ENCODE measurements around the gene CAPN9.
"Not testable (repeated sequence)": the region's sequence is repeated elsewhere in the genome, so short reads cannot be mapped to it uniquely, and the experiment has no call there.

Gene CAPN9

GRCh38 chr1:230711245-230711644 lies 35.9 kb upstream of the CAPN9 start:
- no peak for DNase-seq

DNA sequence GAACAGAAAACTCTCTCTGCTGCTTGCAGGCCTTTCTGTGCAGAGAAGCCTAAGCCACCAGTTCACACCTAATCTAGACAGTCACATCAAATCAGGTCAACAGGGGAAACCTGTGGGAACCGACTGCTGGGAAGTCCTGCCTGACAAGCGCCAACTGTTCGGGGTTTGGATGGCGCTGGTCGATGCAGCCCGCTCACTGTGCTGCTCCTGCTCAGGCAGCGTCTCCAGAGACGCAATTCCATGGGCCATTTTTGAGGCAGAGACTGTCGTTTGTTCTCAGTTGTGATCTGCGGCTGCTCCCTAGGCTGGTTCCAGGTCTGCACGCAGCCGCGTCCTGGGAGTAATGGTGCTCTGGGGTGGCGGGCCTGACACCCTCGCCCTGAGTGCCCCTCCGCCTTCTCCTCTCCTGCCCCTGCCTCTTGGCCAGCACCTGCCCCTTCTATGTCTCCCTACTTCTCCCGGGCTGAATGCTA lies 34.7 kb upstream of the CAPN9 start:
- DNase-seq: no peak

DNA sequence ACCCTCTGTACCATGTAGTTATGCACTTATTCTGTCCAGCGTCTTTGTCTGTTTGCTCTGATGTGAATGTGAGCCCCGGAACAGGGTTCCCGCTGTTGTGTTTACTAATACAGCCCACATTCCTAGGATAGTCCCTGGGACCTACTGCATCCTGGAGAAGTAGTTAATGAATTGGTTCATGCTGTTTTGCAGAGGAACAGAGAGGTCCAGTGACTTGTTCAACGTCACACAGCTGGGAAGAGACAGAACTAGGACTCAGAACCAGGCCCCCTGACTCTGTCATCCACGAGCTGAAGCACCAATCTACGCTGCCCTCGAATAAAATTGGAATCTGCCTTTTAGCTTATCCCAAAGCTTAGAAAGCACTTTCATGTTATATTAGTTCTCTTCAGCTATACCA lies 34.0 kb upstream of the CAPN9 start:
- no peak for DNase-seq

DNA sequence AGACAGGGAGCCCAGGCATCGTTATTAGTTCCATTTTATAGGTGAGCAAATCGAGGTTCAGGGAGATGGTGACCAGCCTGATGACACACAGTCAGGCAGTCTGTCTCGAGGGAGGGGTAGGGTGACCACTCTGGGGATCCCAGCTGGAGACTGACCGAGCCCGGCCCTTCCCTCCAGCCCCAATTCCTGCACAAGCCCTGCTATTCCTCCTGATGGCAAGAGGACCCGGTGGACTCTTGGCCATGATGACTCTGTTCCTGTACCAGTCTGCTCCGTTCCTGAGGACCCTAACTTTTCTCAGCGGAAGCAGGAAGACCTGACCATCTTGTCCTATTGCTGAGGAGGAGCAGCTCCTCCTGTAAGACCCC lies 33.7 kb upstream of the CAPN9 start:
- DNase-seq: no peak

DNA sequence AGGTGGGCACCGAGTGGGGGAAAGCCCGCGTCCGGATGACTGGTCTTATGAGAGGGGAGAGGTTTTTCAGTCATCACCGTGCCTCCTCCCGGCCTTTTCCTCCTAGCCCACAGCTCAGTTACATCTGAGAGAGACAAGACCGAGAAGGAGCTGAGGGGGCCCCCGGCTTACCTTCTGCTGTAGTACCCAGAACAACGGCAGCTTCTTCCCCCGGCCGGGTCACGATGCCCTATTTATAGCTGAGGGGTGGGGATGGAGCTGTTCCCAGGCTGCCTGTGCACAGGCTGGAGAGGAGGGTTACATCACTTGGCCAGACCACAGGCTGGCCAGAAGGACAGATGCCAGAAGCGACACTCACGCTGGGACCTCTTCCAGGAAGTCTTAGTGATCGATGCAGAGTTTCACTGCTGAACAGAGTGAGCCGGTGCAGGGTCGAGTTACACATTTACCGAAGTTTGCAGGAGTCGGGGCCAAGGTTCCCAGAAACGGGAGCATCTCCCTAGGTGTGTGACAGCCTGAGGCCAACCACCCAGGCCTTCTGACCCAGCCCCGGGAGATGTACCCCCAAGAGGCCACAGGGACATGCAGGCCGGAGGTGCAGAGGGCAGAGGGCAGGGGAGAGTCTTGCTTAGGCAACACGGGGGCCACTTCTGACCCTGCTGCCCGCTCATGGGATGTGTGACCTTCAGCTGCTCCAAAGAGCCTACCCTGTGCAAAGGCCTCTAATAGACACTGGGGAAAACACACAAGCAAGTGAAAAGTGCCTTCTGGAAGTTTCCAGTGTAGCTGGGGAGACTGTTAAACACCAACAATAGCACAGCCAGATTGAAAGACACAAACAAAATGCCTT lies 33.0 kb upstream of the CAPN9 start, which contains the start of gene AGT:
TSS of gene AGT (minus strand) at position 208 of the 850 bp plus-strand sequence. CDS start 3,299 bp downstream, outside the sequence.
- DNase-seq: peak in 1 of 3 donors; percentile 8

DNA sequence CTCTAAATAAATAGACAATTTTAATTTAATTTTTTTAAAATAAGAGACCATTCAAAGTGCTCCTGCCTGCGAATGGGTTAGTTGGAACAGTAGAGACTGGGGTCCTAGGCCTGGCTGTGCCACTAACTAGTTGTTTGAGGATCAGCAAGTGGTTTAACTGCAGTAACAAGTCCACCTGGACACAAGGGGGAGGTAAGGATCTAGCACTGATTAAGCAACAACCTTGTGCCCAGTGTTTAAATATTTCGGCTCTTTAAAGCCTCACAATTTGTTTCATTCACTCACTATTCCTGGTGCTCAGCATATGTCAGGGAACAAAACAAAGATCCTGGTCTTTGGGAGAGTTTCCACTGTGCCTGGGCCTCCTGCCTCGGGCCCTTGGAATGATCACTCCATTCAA lies 31.7 kb upstream of the CAPN9 start:
- no peak for DNase-seq

- not testable (repeated sequence) for DNase-seq
Observed at GRCh38 chr1:230716453-230716852, 30.7 kb upstream of the CAPN9 start.

DNA sequence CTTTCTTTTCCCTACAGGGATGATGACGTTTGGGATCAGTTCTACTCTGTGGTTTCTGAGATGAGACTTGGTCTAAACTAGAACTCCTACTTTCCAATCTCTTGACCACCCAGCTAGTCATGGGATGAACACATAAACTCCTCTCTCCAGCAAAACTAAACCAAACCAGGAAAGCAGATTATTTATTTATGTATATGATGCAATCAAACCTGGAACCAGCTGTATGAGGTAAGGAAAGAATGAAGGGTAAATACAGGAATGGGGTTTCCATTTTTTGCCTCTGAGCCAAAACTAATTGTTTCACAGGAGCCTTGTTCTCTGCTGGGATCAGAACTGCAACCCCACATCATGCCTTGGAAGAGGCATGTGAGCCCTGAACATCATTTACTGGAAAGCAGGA lies 29.9 kb upstream of the CAPN9 start:
- DNase-seq: no peak

DNA sequence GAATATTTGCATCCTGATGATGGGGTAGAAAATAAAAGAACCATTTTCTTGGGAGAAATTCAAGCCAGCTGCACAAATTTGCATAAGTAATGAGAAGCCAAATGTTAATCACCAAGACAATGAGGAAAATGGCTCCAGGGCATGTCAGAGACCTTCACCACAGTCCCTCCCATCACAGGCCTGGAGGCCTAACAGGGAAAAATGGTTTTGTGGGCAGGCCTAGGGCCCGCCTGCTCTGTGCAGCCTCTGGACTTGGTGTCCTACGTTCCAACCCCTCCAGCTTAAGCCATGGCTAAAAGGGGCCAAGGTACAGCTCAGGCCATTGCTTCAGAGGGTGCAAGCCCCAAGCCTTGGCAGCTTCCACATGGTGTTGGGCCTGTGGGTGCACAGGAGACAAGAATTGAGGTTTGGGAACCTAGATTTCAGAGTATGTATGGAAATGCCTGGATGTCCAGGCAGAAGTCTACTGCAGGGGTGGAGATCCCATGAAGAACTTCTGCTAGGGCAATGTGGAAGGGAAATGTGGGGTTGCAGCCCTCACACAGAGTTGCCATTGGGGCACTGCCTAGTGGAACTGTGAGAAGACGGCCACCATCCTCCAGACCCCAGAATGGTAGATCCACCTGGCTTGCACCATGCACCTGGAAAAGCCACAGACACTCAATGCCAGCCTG lies 25.2 kb upstream of the CAPN9 start:
- DNase-seq: not testable (repeated sequence)

DNA sequence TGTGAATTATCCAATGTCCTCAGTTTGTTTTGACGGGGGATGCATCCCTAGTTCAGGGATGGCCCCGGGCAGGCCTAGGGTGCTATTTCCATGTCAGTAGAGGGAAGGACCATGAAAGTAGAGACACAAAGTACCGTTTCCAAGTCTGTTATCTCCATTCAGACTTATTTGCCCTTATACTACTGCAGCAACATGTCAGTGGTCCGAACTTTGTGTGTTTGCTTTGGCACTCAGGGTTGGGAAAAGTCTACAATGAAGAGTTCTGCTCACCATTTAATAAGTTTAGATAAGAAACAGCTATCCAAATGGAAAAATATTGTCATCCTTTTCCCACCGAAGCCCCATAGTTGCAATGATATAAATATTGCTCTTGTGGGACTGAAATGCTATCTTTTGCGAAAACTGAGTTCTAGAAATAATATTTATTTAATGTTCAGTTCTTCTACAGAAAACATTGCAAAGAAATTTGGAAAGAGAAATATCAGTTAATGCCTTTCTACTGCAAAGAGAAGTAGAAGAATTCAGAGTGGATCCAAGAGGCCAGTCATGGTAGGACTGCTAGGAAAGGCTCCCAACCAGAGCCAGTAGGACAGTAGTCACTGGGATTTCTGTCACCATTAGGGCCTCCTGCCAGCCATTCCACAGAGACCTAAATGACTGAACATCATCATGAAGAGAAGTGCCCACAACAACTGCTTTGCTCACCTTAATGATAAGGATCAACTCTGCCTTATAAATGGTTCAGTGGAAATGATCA lies 21.8 kb upstream of the CAPN9 start:
- DNase-seq: no peak

DNA sequence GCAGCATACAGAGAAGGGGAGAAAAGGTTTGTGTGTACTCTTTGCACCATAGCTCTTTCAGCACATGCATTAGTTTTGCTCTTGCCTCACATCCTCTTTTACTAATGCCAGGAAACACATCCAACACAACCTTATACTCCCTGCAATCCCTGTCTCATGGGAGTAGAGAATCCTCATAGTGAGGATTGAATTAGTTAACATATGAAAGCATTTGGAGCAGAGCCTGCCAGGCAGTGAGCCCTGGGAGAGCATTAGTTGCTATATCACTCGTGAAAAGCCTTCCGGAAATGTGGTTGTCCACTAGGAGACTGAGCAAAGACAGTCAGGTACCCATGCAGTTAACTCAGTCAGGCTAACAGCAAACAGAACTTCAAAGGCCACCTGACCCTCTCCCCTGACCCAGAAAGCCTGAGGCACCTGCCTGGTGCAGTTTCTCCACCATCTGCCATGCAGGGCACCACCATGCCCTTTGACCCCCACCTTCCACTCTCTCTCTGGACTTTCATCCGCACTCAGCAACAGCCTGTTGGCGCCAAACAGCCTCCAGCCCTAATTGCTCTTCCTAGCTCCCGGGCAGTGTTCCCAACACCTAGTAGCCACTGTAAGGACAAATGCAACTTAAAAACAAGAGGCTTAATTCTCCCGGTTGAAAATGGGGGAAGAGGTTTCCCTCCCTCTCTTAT lies 18.3 kb upstream of the CAPN9 start:
- no peak for DNase-seq

GRCh38 chr1:230730977-230731376 lies 16.2 kb upstream of the CAPN9 start:
- no peak for DNase-seq

DNA sequence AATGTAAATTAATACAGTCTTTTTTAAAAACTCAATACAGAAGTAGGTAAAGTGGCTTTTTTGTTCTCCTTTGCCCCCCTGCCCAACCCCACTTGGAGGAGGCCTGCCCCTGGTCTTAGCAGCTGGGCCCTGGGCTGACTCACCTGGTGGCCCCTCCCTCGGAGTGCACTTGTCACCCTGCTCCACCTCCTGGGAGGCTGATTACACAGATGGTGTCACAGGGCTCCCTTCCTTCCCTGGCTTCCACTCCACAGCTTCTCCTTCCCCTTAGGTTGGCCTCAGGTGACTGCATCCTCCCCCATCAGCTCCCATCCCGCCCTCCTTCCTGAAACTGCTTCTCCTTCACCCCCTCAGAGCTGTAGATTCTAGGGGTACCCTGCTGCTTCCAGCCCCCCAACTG lies 11.7 kb upstream of the CAPN9 start:
- no peak for DNase-seq

GRCh38 chr1:230737622-230738262 lies 9.4 kb upstream of the CAPN9 start:
- DNase-seq: no peak

DNA sequence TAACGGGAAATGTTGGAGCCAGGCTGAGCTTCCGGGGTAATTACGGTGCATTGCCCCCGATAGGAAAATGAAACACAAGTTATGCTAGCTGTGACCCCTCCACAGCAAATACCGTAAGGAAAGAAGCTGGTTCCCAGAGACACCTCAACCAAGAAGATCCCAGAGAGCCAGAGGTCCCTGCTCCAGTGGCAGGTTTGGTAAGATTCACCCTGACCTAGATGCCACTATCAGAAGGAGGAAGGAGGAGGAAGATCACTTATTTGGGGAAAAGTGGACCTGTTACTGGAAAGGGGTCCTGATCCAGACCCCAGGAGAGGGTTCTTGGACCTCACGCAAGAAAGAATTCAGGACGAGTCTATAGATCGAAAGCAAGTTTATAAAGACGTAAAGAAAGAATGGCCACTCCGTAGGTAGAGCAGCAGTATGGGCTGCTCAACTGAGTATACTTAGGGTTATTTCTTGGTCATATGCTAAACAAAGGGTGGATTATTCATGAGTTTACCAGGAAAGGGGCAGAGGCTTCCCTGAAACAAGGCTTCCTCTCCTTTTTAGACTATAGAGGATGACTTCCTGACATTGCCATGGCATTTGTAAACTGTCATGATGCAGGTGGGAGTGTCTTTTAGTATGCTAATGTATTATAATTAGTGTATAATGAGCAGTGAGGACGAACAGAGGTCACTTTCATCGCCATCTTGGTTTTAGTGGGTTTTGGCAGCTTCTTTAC lies 7.5 kb upstream of the CAPN9 start:
- DNase-seq: no peak

GRCh38 chr1:230743899-230744298 lies 3.3 kb upstream of the CAPN9 start:
- DNase-seq: peak in 2 of 3 donors; percentile 13 to 21

DNA sequence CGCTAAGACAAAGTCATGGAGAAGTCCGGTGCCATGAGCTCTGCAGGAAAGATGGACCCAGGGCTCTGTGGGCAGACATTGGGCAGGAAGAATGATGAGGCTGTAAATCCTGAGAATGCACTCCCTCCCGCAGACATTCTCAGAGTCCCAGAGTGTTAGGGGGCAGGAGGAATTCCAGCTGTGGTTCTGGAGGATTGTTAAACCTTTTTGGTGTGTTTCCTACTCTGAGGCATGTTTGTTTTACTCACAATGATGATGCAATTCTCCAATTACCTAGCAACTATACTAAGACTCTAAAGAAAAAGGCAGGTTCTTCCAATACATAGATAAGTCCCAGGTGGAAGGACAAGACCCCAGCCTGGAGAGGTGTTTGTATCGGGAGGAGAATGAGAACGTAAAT lies 2.8 kb upstream of the CAPN9 start:
- no peak for DNase-seq

DNA sequence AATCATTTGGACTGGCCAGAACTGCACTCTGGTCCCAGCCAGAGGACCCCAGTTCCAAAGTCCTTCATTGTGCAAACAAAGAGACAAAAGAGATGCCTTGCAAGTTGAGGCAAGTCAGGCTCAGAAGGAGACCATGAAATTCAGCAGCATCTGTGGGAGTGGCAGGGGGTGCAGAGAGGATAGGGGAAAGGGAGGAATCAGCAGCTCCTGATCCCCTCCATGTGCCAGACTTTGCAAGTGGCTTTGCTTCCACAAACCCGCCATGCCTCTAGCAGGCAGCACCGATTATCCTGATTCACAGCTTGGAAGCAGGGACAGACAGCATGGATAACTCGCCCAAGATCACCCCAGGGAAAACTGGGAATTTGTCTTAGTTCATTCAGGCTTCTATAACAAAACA lies 2.1 kb upstream of the CAPN9 start:
- no peak for DNase-seq

- DNase-seq: no peak
Observed at GRCh38 chr1:230746617-230747016, 571 bp upstream of the CAPN9 start.

GRCh38 chr1:230747890-230748800 lies 957 bp downstream of the CAPN9 start:
- no peak for DNase-seq

Data from suppressor macrophage treated with lipopolysaccharide for 1 hour (primary cell).